ENCODE measurements around the gene DCHS2.

Gene DCHS2

GRCh38 chr4:154354883-154355282, 136.7 kb downstream of the DCHS2 start:
- Histone ChIP-seq H3K36me3 (ENCODE audit: insufficient read depth, low read length) (no peaks in the 10 kb centered on the region), H3K4me3 (ENCODE audit: low read depth, low read length) (no peak overlapping the region), H3K4me1 (ENCODE audit: control insufficient read depth, insufficient read depth, low read length, unreplicated experiment) (no peaks in the 10 kb centered on the region), H2AFZ (ENCODE audit: low read length, unreplicated experiment) (no peak overlapping the region), H3K27me3 (ENCODE audit: insufficient read depth, low read length) (0 out of 2 replicates have a peak, but pooled peaks cover 6% of the 10 kb centered on the region), H3K79me2 (ENCODE audit: control insufficient read depth, insufficient read depth, low read length, unreplicated experiment) (no peaks in the 10 kb centered on the region), H3K27ac (ENCODE audit: low read depth, low read length) (no peak overlapping the region)

DNA sequence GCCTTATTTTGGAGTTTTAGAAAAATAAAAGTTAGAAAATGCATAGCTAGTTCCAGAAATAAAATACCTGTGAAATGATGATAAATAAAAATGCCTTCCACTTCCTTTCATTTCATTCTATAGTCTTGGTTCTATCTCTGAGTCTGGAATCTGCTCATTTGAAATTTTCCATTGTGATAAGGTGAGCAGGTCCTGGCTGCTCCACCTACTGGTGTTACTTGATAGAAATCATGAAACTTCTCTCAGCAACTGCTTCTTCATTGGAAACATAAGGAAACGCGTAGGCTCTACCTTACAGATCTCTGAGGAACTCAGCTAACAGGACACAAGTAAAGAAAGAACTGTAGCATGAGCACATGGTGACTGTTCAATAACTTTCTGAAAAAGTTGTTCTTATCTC, 141.8 kb downstream of the DCHS2 start:
- H2AFZ ChIP-seq (ENCODE audit: low read length, unreplicated experiment), result no peak overlapping the region
- H3K27ac ChIP-seq (ENCODE audit: low read depth, low read length), result no peak overlapping the region
- no peaks in the 10 kb centered on the region for H3K36me3 ChIP-seq (ENCODE audit: insufficient read depth, low read length)
- no peaks in the 10 kb centered on the region for H3K79me2 ChIP-seq (ENCODE audit: control insufficient read depth, insufficient read depth, low read length, unreplicated experiment)
- no peaks in the 10 kb centered on the region for H3K4me1 ChIP-seq (ENCODE audit: control insufficient read depth, insufficient read depth, low read length, unreplicated experiment)
- H3K4me3 ChIP-seq (ENCODE audit: low read depth, low read length), result no peak overlapping the region
- H3K27me3 ChIP-seq (ENCODE audit: insufficient read depth, low read length), result peaks cover 21% of the 10 kb centered on the region

GRCh38 chr4:154348657-154349056, 142.9 kb downstream of the DCHS2 start:
- H2AFZ ChIP-seq (ENCODE audit: low read length, unreplicated experiment), result no peak overlapping the region

DNA sequence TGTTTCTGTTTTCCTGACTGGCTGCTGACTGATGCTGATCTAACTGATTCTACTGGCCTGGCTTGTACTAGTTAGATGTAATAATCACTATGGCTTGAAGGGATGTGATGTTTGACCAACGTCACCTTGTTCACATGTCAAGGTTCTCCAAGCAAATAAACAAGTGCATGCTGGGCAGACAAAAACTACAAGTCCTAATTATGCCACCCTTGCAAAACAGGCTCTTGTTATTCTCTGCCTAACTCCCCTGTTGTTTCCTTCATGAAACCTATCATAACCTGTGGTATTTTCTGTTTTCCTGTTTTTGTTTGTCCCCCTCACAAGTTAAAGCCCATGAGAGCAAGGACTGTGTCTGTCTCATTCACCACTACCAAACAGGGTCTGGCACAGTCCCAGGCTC, 146.2 kb downstream of the DCHS2 start:
- no peak overlapping the region for H2AFZ ChIP-seq (ENCODE audit: low read length, unreplicated experiment)
- H3K4me1 ChIP-seq (ENCODE audit: control insufficient read depth, insufficient read depth, low read length, unreplicated experiment), result no peaks in the 10 kb centered on the region
- H3K27me3 ChIP-seq (ENCODE audit: insufficient read depth, low read length), result peaks cover 23% of the 10 kb centered on the region
- H3K36me3 ChIP-seq (ENCODE audit: insufficient read depth, low read length), result no peaks in the 10 kb centered on the region
- H3K79me2 ChIP-seq (ENCODE audit: control insufficient read depth, insufficient read depth, low read length, unreplicated experiment), result no peaks in the 10 kb centered on the region
- H3K27ac ChIP-seq (ENCODE audit: low read depth, low read length), result no peak overlapping the region
- H3K4me3 ChIP-seq (ENCODE audit: low read depth, low read length), result no peak overlapping the region

More at GRCh38 chr4:154348657-154349056, 142.9 kb downstream of the DCHS2 start:
- no peaks in the 10 kb centered on the region for H3K36me3 ChIP-seq (ENCODE audit: insufficient read depth, low read length)
- no peak overlapping the region for H3K4me3 ChIP-seq (ENCODE audit: low read depth, low read length)
- H3K27me3 ChIP-seq (ENCODE audit: insufficient read depth, low read length), result peaks cover 23% of the 10 kb centered on the region
- H3K27ac ChIP-seq (ENCODE audit: low read depth, low read length), result no peak overlapping the region
- H3K4me1 ChIP-seq (ENCODE audit: control insufficient read depth, insufficient read depth, low read length, unreplicated experiment), result no peaks in the 10 kb centered on the region
- no peaks in the 10 kb centered on the region for H3K79me2 ChIP-seq (ENCODE audit: control insufficient read depth, insufficient read depth, low read length, unreplicated experiment)

DNA sequence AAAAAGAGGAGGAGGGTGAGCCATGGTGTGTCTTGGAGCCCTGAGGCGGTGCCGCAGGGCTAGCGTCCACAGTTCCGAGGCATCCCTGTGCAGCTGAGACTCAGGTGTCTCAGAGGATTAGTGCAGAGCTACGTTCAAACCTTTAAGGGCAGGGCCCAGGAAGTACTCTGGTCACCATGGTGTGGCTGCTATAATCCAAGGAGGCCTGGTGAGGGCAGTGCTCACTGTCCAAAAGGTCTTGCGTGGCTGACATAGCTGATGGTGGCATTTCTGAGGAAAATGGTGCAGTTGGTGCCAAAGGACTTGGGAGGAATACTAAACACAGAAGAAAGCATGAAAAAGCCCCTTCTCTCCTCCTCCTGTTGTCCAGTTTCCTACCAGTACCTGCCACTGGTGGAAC, 146.9 kb downstream of the DCHS2 start:
- Histone ChIP-seq H3K4me1 (ENCODE audit: control insufficient read depth, insufficient read depth, low read length, unreplicated experiment) (no peaks in the 10 kb centered on the region), H3K27me3 (ENCODE audit: insufficient read depth, low read length) (peaks cover 23% of the 10 kb centered on the region), H3K79me2 (ENCODE audit: control insufficient read depth, insufficient read depth, low read length, unreplicated experiment) (no peaks in the 10 kb centered on the region), H3K4me3 (ENCODE audit: low read depth, low read length) (no peak overlapping the region), H3K27ac (ENCODE audit: low read depth, low read length) (no peak overlapping the region), H3K36me3 (ENCODE audit: insufficient read depth, low read length) (no peaks in the 10 kb centered on the region), H2AFZ (ENCODE audit: low read length, unreplicated experiment) (no peak overlapping the region)

GRCh38 chr4:154343651-154344050, 147.9 kb downstream of the DCHS2 start:
- Histone ChIP-seq H3K27ac (ENCODE audit: low read depth, low read length) (no peak overlapping the region), H3K4me3 (ENCODE audit: low read depth, low read length) (no peak overlapping the region), H2AFZ (ENCODE audit: low read length, unreplicated experiment) (no peak overlapping the region), H3K27me3 (ENCODE audit: insufficient read depth, low read length) (peaks cover 23% of the 10 kb centered on the region), H3K79me2 (ENCODE audit: control insufficient read depth, insufficient read depth, low read length, unreplicated experiment) (no peaks in the 10 kb centered on the region), H3K36me3 (ENCODE audit: insufficient read depth, low read length) (no peaks in the 10 kb centered on the region), H3K4me1 (ENCODE audit: control insufficient read depth, insufficient read depth, low read length, unreplicated experiment) (no peaks in the 10 kb centered on the region)

DNA sequence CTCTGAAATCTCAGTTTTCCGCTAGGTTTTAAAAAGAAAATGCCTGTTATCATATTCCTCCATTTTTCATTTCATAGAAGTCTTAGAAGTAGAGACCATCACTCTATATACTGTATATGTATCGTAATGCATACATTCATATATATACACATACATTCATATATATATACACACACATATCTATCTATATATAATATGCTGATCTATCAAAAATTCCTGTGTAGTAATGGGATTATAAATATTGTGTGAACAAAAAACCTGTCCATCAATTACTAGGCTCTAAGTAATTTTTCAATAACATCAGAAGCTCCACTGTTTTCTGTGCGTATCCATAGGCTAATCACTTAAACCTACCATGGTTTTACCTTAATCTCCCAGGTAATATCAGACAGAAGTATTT, 150.2 kb downstream of the DCHS2 start:
- Histone ChIP-seq H3K4me1 (ENCODE audit: control insufficient read depth, insufficient read depth, low read length, unreplicated experiment) (no peaks in the 10 kb centered on the region), H2AFZ (ENCODE audit: low read length, unreplicated experiment) (no peak overlapping the region), H3K27me3 (ENCODE audit: insufficient read depth, low read length) (peaks cover 13% of the 10 kb centered on the region), H3K27ac (ENCODE audit: low read depth, low read length) (no peak overlapping the region), H3K79me2 (ENCODE audit: control insufficient read depth, insufficient read depth, low read length, unreplicated experiment) (no peaks in the 10 kb centered on the region), H3K4me3 (ENCODE audit: low read depth, low read length) (no peak overlapping the region), H3K36me3 (ENCODE audit: insufficient read depth, low read length) (no peaks in the 10 kb centered on the region)

- no peak overlapping the region for H2AFZ ChIP-seq (ENCODE audit: low read length, unreplicated experiment)
- no peak overlapping the region for H3K27ac ChIP-seq (ENCODE audit: low read depth, low read length)
- H3K4me3 ChIP-seq (ENCODE audit: low read depth, low read length), result no peak overlapping the region
- no peaks in the 10 kb centered on the region for H3K4me1 ChIP-seq (ENCODE audit: control insufficient read depth, insufficient read depth, low read length, unreplicated experiment)
- no peaks in the 10 kb centered on the region for H3K36me3 ChIP-seq (ENCODE audit: insufficient read depth, low read length)
- H3K27me3 ChIP-seq (ENCODE audit: insufficient read depth, low read length), result peaks cover 43% of the 10 kb centered on the region
- H3K79me2 ChIP-seq (ENCODE audit: control insufficient read depth, insufficient read depth, low read length, unreplicated experiment), result no peaks in the 10 kb centered on the region
These were observed 156.0 kb downstream of the DCHS2 start for GRCh38 chr4:154335588-154335987.

GRCh38 chr4:154332681-154333421, 158.7 kb downstream of the DCHS2 start:
- H3K79me2 ChIP-seq (ENCODE audit: control insufficient read depth, insufficient read depth, low read length, unreplicated experiment), result no peaks in the 10 kb centered on the region
- H3K4me1 ChIP-seq (ENCODE audit: control insufficient read depth, insufficient read depth, low read length, unreplicated experiment), result peaks cover 9% of the 10 kb centered on the region
- H3K36me3 ChIP-seq (ENCODE audit: insufficient read depth, low read length), result no peaks in the 10 kb centered on the region
- no peak overlapping the region for H2AFZ ChIP-seq (ENCODE audit: low read length, unreplicated experiment)
- H3K4me3 ChIP-seq (ENCODE audit: low read depth, low read length), result peak overlapping the region; percentile 46
- peaks cover 43% of the 10 kb centered on the region for H3K27me3 ChIP-seq (ENCODE audit: insufficient read depth, low read length)
- no peak overlapping the region for H3K27ac ChIP-seq (ENCODE audit: low read depth, low read length)

- Histone ChIP-seq H3K27me3 (ENCODE audit: insufficient read depth, low read length) (peaks cover 37% of the 10 kb centered on the region), H3K4me3 (ENCODE audit: low read depth, low read length) (no peak overlapping the region), H3K79me2 (ENCODE audit: control insufficient read depth, insufficient read depth, low read length, unreplicated experiment) (no peaks in the 10 kb centered on the region), H3K4me1 (ENCODE audit: control insufficient read depth, insufficient read depth, low read length, unreplicated experiment) (peaks cover 12% of the 10 kb centered on the region), H3K27ac (ENCODE audit: low read depth, low read length) (no peak overlapping the region), H2AFZ (ENCODE audit: low read length, unreplicated experiment) (no peak overlapping the region), H3K36me3 (ENCODE audit: insufficient read depth, low read length) (no peaks in the 10 kb centered on the region)
These were observed 161.7 kb downstream of the DCHS2 start for GRCh38 chr4:154329939-154330338.

DNA sequence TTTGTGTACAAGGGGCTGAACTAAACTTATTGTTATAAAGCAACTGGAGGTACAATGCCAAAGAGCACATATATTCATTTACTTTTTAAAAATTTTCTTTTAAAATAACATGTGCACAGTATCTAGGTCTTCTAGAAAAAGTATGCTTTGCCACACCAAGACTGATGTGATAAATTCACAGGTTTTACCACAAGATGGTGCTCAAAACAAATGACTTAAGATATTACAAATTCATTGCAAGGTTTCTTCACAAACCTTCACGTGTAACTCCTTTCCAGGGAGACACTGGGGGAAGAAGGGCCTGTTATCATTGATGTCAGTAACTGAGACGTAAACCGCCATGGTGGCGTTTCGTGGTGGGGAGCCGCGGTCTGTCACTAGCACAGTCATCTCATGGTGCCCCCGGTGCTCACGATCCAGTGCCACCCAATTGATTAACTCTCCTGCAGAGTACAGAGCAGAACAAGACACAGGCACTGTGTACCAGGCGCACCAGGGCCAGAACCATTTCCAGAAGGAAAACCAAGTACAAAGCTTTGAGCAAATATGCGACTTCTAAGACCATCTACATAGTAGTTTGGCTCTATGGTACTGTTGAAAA, 162.2 kb downstream of the DCHS2 start:
- Histone ChIP-seq H3K27me3 (ENCODE audit: insufficient read depth, low read length) (peaks cover 37% of the 10 kb centered on the region), H3K36me3 (ENCODE audit: insufficient read depth, low read length) (no peaks in the 10 kb centered on the region), H3K4me3 (ENCODE audit: low read depth, low read length) (no peak overlapping the region), H3K79me2 (ENCODE audit: control insufficient read depth, insufficient read depth, low read length, unreplicated experiment) (no peaks in the 10 kb centered on the region), H3K4me1 (ENCODE audit: control insufficient read depth, insufficient read depth, low read length, unreplicated experiment) (peaks cover 12% of the 10 kb centered on the region), H3K27ac (ENCODE audit: low read depth, low read length) (no peak overlapping the region), H2AFZ (ENCODE audit: low read length, unreplicated experiment) (no peak overlapping the region)

All from ACC112 (cell line).